ENCODE measurements around the gene TMEM258.

TMEM258 gene

DNA sequence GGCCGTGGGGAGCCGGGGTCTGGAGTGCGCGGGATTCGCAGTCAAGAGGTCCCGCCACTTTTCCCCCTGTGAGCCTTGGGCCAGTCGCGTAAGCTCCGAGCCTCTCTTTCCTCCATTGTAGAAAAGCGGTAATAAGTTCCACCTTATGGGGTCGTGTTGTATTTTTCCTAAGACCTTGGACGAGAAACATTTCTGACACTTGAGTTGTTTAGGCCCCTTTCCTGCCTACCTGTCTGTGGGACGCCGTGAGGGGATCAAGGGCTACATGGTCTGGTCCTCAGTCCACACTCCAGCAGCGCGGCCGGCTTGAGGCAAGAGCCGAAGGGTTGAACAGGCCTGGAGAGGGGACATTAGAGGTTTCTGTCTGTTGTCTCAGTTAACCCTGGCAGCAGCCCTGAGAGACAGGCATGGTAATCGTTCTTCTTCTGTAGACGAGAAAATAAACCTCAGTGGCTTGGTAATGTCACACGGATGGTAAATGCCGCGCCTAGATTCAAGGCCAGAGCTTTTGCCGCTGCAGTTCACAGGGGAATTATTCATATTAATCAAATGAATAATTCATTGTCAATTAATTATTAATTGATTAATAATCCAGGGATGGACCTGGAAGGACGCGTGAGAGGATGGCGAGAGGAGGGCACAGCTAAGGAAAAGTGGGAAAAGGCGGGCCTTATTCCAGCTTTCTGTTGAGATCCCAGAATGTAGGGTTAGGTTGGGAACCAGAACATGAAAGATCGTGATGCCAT is 857 bp upstream of the TMEM258 start:
- no peak overlapping the region for H2BK12ac ChIP-seq (ENCODE audit: low read length)
- peaks cover 39 to 67% of the 10 kb centered on the region in 2 donors for H3K36me3 ChIP-seq (replicated peaks in 1 of 2; ENCODE audit: control insufficient read depth in 2 of 2, insufficient read depth in 2 of 2, low read length in 2 of 2)
- WGBS, 2 donors (ENCODE audit: extremely low coverage in 2 of 2, insufficient read length in 2 of 2, insufficient replicate concordance in 1 of 2), result no CpG with 5 or more reads among the region's 29 CpGs

DNA sequence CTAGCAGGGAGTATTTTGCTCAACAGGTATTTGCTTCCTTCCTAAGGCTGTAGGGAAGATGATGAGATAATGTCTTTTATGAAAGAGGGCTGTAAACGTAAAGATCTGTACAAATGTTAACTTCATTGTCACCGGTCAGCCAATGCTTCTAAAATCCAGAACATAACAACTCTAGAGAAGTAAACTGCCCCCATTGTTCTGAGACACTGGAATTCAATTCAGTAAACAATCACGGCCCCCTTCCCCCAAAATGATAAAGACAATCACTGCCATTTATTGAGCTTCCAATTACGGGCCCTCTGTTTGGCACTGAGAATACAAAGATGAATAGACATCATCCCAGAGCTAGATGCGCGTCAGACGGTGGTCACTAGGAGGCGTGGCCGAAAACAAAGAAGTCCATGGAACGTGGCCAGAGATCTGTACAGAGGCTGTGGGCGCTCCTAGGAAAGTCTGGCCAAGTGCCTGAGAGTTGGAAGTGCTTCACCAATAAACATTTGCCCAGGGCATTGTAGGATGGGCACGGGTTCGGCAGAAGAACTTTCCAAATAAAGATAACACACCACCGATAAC is 576 bp downstream of the TMEM258 start:
- Histone ChIP-seq H3K9me3 (replicated peaks in 1 of 2; ENCODE audit: control insufficient read depth in 2 of 2, insufficient read depth in 1 of 2, low read depth in 1 of 2, low read length in 2 of 2) (no peaks in the 10 kb centered on the region), H2BK12ac (ENCODE audit: low read length) (no peak overlapping the region), H2BK5ac (ENCODE audit: low read length) (peak overlapping the region; percentile 96), H3K79me1 (ENCODE audit: low read depth, low read length) (peaks cover 12% of the 10 kb centered on the region), H3K4me3 (ENCODE audit: low read length in 2 of 2) (peak overlapping the region; percentile 93 to 98), H3K23ac (ENCODE audit: low read depth, low read length, poor library complexity) (no peak overlapping the region), H3K14ac (ENCODE audit: low read length) (no peak overlapping the region), H3K36me3 (replicated peaks in 1 of 2; ENCODE audit: control insufficient read depth in 2 of 2, insufficient read depth in 2 of 2, low read length in 2 of 2) (peaks cover 49 to 67% of the 10 kb centered on the region in 2 donors), H3K27me3 (ENCODE audit: control insufficient read depth in 3 of 3, insufficient read depth in 3 of 3, low read depth in 1 of 3, low read length in 3 of 3) (no peaks in the 10 kb centered on the region), H2AFZ (ENCODE audit: low read length) (peak overlapping the region; percentile 98), H2BK15ac (ENCODE audit: low read length) (no peak overlapping the region), H2BK120ac (ENCODE audit: low read depth, low read length) (no peak overlapping the region), H4K91ac (ENCODE audit: low read depth, low read length, poor library complexity) (no peak overlapping the region), H3K4me1 (ENCODE audit: control insufficient read depth in 2 of 2, insufficient read depth in 1 of 2, low read depth in 1 of 2, low read length in 2 of 2) (peaks cover 3 to 9% of the 10 kb centered on the region in 2 donors), H2AK5ac (ENCODE audit: low read depth, low read length) (no peak overlapping the region), H3K4me2 (ENCODE audit: insufficient read depth, low read length, poor library complexity, severe bottlenecking) (peak overlapping the region; percentile 70), H3K4ac (ENCODE audit: low read length) (no peak overlapping the region), H3K27ac (replicated peaks; ENCODE audit: low read length) (peak overlapping the region; percentile 95), H4K8ac (ENCODE audit: low read depth, low read length) (no peak overlapping the region), H3K18ac (ENCODE audit: low read length) (no peak overlapping the region), H3K9ac (ENCODE audit: low read depth, low read length, poor library complexity) (no peak overlapping the region)
- no CpG with 5 or more reads among the region's 14 CpGs for WGBS, 2 donors (ENCODE audit: extremely low coverage in 2 of 2, insufficient read length in 2 of 2, insufficient replicate concordance in 1 of 2)
- DNase-seq (ENCODE audit: low spot score), result peak; percentile 66

More for the DNA sequence above, 857 bp upstream of the TMEM258 start:
- H3K14ac ChIP-seq (ENCODE audit: low read length), result no peak overlapping the region
- no peak overlapping the region for H4K8ac ChIP-seq (ENCODE audit: low read depth, low read length)
- H2BK120ac ChIP-seq (ENCODE audit: low read depth, low read length), result no peak overlapping the region
- no peak overlapping the region for H3K23ac ChIP-seq (ENCODE audit: low read depth, low read length, poor library complexity)
- no peak overlapping the region for H2BK15ac ChIP-seq (ENCODE audit: low read length)
- peak overlapping the region; percentile 33 for H2AK5ac ChIP-seq (ENCODE audit: low read depth, low read length)
- H3K9me3 ChIP-seq (replicated peaks in 1 of 2; ENCODE audit: control insufficient read depth in 2 of 2, insufficient read depth in 1 of 2, low read depth in 1 of 2, low read length in 2 of 2), result no peaks in the 10 kb centered on the region
- H2AFZ ChIP-seq (ENCODE audit: low read length), result peak overlapping the region; percentile 98
- H2BK5ac ChIP-seq (ENCODE audit: low read length), result peak overlapping the region; percentile 96
- H3K79me1 ChIP-seq (ENCODE audit: low read depth, low read length), result peaks cover 12% of the 10 kb centered on the region
- H4K91ac ChIP-seq (ENCODE audit: low read depth, low read length, poor library complexity), result no peak overlapping the region
- peak overlapping the region; percentile 93 to 98 for H3K4me3 ChIP-seq (ENCODE audit: low read length in 2 of 2)
- peak overlapping the region; percentile 89 for H3K9ac ChIP-seq (ENCODE audit: low read depth, low read length, poor library complexity)
- DNase-seq (ENCODE audit: low spot score), result no peak
- peak overlapping the region; percentile 67 for H3K4me2 ChIP-seq (ENCODE audit: insufficient read depth, low read length, poor library complexity, severe bottlenecking)
- peak overlapping the region; percentile 32 for H3K27ac ChIP-seq (replicated peaks; ENCODE audit: low read length)
- peaks cover 3 to 11% of the 10 kb centered on the region in 2 donors for H3K4me1 ChIP-seq (ENCODE audit: control insufficient read depth in 2 of 2, insufficient read depth in 1 of 2, low read depth in 1 of 2, low read length in 2 of 2)
- H3K27me3 ChIP-seq (ENCODE audit: control insufficient read depth in 3 of 3, insufficient read depth in 3 of 3, low read depth in 1 of 3, low read length in 3 of 3), result no peaks in the 10 kb centered on the region
- peak overlapping the region; percentile 93 for H3K18ac ChIP-seq (ENCODE audit: low read length)
- no peak overlapping the region for H3K4ac ChIP-seq (ENCODE audit: low read length)

DNA sequence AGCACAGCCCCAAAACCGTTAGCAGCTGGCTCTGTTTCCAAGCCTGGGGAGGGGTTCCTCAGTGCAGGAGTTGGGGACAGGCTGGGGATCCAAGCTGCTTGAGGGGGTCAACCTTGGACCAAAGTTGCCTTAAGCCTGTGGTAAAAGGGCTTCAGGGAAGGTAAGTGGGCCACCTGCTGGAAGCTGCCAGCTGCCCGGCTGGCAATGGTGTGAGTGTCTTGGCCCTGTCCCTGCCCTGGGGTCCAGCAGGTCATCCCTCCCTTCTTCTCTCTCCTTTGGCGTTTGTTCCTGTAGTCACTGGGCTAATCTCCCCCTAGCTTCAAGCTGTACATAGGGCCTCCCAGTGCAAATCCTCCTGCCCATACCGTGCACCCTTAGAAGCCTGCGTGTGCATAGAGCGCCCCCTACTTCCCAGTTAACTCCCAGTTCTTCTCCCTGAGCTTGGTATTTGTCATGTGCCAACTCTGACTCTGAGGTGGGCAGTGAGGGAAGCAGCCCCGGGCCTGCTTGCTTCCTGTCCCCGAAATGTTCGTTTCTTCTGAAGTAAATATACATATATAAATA is 4.4 kb downstream of the TMEM258 start:
- DNase-seq (ENCODE audit: low spot score), result peak; percentile 30
- Histone ChIP-seq H3K27me3 (ENCODE audit: control insufficient read depth in 3 of 3, insufficient read depth in 3 of 3, low read depth in 1 of 3, low read length in 3 of 3) (no peaks in the 10 kb centered on the region), H2BK15ac (ENCODE audit: low read length) (no peak overlapping the region), H2BK120ac (ENCODE audit: low read depth, low read length) (no peak overlapping the region), H3K9ac (ENCODE audit: low read depth, low read length, poor library complexity) (no peak overlapping the region), H4K8ac (ENCODE audit: low read depth, low read length) (no peak overlapping the region), H3K36me3 (replicated peaks in 1 of 2; ENCODE audit: control insufficient read depth in 2 of 2, insufficient read depth in 2 of 2, low read length in 2 of 2) (peaks cover 55 to 76% of the 10 kb centered on the region in 2 donors), H3K79me1 (ENCODE audit: low read depth, low read length) (peaks cover 11% of the 10 kb centered on the region), H3K14ac (ENCODE audit: low read length) (no peak overlapping the region), H2AK5ac (ENCODE audit: low read depth, low read length) (no peak overlapping the region), H3K4me1 (ENCODE audit: control insufficient read depth in 2 of 2, insufficient read depth in 1 of 2, low read depth in 1 of 2, low read length in 2 of 2) (peaks cover under 1 to 3% of the 10 kb centered on the region in 2 donors), H4K91ac (ENCODE audit: low read depth, low read length, poor library complexity) (no peak overlapping the region), H3K27ac (replicated peaks; ENCODE audit: low read length) (no peak overlapping the region), H2BK5ac (ENCODE audit: low read length) (no peak overlapping the region), H3K18ac (ENCODE audit: low read length) (no peak overlapping the region), H3K9me3 (replicated peaks in 1 of 2; ENCODE audit: control insufficient read depth in 2 of 2, insufficient read depth in 1 of 2, low read depth in 1 of 2, low read length in 2 of 2) (no peaks in the 10 kb centered on the region), H3K4me2 (ENCODE audit: insufficient read depth, low read length, poor library complexity, severe bottlenecking) (no peak overlapping the region), H3K4ac (ENCODE audit: low read length) (no peak overlapping the region), H2BK12ac (ENCODE audit: low read length) (no peak overlapping the region), H3K23ac (ENCODE audit: low read depth, low read length, poor library complexity) (no peak overlapping the region), H2AFZ (ENCODE audit: low read length) (no peak overlapping the region), H3K4me3 (ENCODE audit: low read length in 2 of 2) (no peak overlapping the region)
- WGBS, 2 donors (ENCODE audit: extremely low coverage in 2 of 2, insufficient read length in 2 of 2, insufficient replicate concordance in 1 of 2), result no CpG with 5 or more reads among the region's 9 CpGs

DNA sequence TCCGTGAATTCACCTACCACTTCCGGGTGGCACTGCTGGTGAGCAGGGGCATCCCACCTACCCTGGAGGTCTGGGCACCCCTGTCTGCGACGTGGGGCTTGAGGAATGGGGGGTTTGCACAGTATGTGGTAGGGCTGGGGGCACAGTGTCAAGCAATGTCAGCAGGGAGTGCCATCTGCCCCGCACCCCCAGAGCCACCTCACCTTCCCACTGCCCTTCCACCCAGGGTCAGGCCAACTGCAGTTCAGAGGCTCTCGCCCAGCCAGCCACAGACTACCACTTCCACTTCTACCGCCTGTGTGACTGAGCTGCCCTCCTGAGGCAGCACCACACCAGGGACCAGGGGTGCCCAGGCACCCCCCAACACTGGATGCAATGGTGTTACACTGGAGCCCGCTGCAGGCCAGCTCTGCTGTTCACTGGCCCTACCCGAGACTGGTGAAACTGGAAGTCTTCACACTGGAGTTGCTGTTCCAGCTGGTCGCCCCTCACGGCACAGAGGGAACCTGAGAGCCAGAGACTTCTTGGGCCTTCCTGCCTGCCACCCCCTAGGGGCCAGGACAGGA is 6.5 kb downstream of the TMEM258 start:
- Histone ChIP-seq H2AK5ac (ENCODE audit: low read depth, low read length) (no peak overlapping the region), H3K79me1 (ENCODE audit: low read depth, low read length) (peaks cover 8% of the 10 kb centered on the region), H3K9ac (ENCODE audit: low read depth, low read length, poor library complexity) (no peak overlapping the region), H3K4ac (ENCODE audit: low read length) (no peak overlapping the region), H2AFZ (ENCODE audit: low read length) (no peak overlapping the region), H3K4me2 (ENCODE audit: insufficient read depth, low read length, poor library complexity, severe bottlenecking) (no peak overlapping the region), H3K36me3 (replicated peaks in 1 of 2; ENCODE audit: control insufficient read depth in 2 of 2, insufficient read depth in 2 of 2, low read length in 2 of 2) (peaks cover 55 to 91% of the 10 kb centered on the region in 2 donors), H2BK120ac (ENCODE audit: low read depth, low read length) (no peak overlapping the region), H2BK12ac (ENCODE audit: low read length) (no peak overlapping the region), H4K8ac (ENCODE audit: low read depth, low read length) (no peak overlapping the region), H3K18ac (ENCODE audit: low read length) (no peak overlapping the region), H3K4me1 (ENCODE audit: control insufficient read depth in 2 of 2, insufficient read depth in 1 of 2, low read depth in 1 of 2, low read length in 2 of 2) (no peaks in the 10 kb centered on the region), H2BK15ac (ENCODE audit: low read length) (no peak overlapping the region), H3K27ac (replicated peaks; ENCODE audit: low read length) (no peak overlapping the region), H3K14ac (ENCODE audit: low read length) (no peak overlapping the region), H2BK5ac (ENCODE audit: low read length) (peak overlapping the region; percentile 20), H4K91ac (ENCODE audit: low read depth, low read length, poor library complexity) (no peak overlapping the region), H3K23ac (ENCODE audit: low read depth, low read length, poor library complexity) (peak overlapping the region; percentile 31), H3K9me3 (replicated peaks in 1 of 2; ENCODE audit: control insufficient read depth in 2 of 2, insufficient read depth in 1 of 2, low read depth in 1 of 2, low read length in 2 of 2) (no peaks in the 10 kb centered on the region), H3K4me3 (ENCODE audit: low read length in 2 of 2) (no peak overlapping the region), H3K27me3 (ENCODE audit: control insufficient read depth in 3 of 3, insufficient read depth in 3 of 3, low read depth in 1 of 3, low read length in 3 of 3) (no peaks in the 10 kb centered on the region)
- DNase-seq (ENCODE audit: low spot score), result no peak
- WGBS, 2 donors (ENCODE audit: extremely low coverage in 2 of 2, insufficient read length in 2 of 2, insufficient replicate concordance in 1 of 2), result no CpG with 5 or more reads among the region's 11 CpGs

Data from neuronal stem cell (in vitro differentiated cells).